HEK293 (cell line): Measurements from ENCODE around the gene AK1.
"Not testable (repeated sequence)": the region's sequence is repeated elsewhere in the genome, so short reads cannot be mapped to it uniquely, and the experiment has no call there.

Experiments
- CTCF ChIP-seq: fragments of 450-650 bp; formaldehyde crosslinking; IDR thresholded peaks from 2 replicates; pipeline ENCODE4 v1.5.1; 2016; ENCODE audit warnings: missing biosample characterization, missing genetic modification characterization
- INSM2 ChIP-seq: fragments of 450-650 bp; formaldehyde crosslinking; IDR thresholded peaks from 2 replicates; pipeline ENCODE4 v1.5.1; 2016; ENCODE audit warnings: missing biosample characterization, missing genetic modification characterization
- PATZ1 ChIP-seq: fragments of 450-650 bp; formaldehyde crosslinking; IDR thresholded peaks from 2 replicates; pipeline ENCODE4 v1.5.1; 2016; ENCODE audit warnings: missing biosample characterization, missing genetic modification characterization
- ZNF292 ChIP-seq: fragments of 450-650 bp; formaldehyde crosslinking; IDR thresholded peaks from 2 replicates; pipeline ENCODE4 v1.5.1; 2016; ENCODE audit warnings: low read depth, missing biosample characterization, missing genetic modification characterization, borderline replicate concordance
- ZNF514 ChIP-seq: fragments of 450-650 bp; formaldehyde crosslinking; IDR thresholded peaks from 2 replicates; pipeline ENCODE4 v1.5.1; 2016; ENCODE audit warnings: missing biosample characterization, missing genetic modification characterization

- TF ChIP-seq ZNF514, PATZ1, ZNF292, CTCF, INSM2 (tag by site-specific recombination): not testable (repeated sequence)
Measured at GRCh38 chr9:127836561-127836960, 40.9 kb downstream of the AK1 start.
